Astrocyte (in vitro differentiated cells and primary cell): ENCODE data around the gene NCOR1.

Experiments used
- EZH2 ChIP-seq: IDR thresholded peaks from 2 replicates; pipeline ENCODE4 v1.6.1; 2012; ENCODE audit warnings: mild to moderate bottlenecking, low read length, inconsistent platforms; ENCODE audit not compliant: insufficient read depth
- TF ChIP-seq, protein P1 (sequence below): IDR thresholded peaks from 2 replicates; pipeline ENCODE4 v1.5.1; 2011; ENCODE audit warnings: low read depth, mild to moderate bottlenecking, inconsistent platforms, low read length, moderate library complexity; ENCODE audit not compliant: insufficient read depth

DNA sequence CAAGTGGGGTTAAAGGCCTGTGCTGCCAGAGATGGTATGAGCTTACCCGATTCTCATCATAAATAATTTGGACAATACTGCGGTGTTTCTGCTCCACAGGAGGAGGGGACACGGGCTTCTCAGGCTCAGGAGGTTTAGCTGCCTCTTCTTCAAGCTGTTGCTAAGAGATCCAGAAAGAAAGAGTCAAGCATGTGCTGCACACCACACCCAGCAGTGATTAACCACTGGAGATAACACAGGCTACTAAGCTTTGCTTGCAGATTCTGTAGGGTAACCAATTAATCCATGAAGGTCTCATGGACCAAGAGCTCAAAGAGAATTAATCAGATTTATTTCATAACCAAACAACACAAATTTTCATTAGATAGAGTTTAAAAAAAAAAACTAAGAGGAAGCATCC is 56.6 kb downstream of the NCOR1 start:
- TF ChIP-seq, protein P1, sequence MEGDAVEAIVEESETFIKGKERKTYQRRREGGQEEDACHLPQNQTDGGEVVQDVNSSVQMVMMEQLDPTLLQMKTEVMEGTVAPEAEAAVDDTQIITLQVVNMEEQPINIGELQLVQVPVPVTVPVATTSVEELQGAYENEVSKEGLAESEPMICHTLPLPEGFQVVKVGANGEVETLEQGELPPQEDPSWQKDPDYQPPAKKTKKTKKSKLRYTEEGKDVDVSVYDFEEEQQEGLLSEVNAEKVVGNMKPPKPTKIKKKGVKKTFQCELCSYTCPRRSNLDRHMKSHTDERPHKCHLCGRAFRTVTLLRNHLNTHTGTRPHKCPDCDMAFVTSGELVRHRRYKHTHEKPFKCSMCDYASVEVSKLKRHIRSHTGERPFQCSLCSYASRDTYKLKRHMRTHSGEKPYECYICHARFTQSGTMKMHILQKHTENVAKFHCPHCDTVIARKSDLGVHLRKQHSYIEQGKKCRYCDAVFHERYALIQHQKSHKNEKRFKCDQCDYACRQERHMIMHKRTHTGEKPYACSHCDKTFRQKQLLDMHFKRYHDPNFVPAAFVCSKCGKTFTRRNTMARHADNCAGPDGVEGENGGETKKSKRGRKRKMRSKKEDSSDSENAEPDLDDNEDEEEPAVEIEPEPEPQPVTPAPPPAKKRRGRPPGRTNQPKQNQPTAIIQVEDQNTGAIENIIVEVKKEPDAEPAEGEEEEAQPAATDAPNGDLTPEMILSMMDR = no peak
- no peak for TF ChIP-seq EZH2
